Osteoblast (primary cell): ENCODE measurements around the gene NINJ1. TPM values are rescaled to one million over a fixed set of nuclear protein-coding genes. Genes with fewer than 3 reads are reported as not detected.
A peak's percentile ranks its signal among the peaks of the same experiment; 100 is the strongest.

Experiments
- DNase-seq: peaks from one replicate; pipeline ENCODE4 v3.0.0; 2011; ENCODE audit warnings: low spot score, mixed read lengths; ENCODE audit not compliant: insufficient read length; ENCODE audit errors: missing footprints
- H2AFZ ChIP-seq: 2 replicates; pipeline ENCODE4 v1.6.0; 2011; ENCODE audit warnings: mild to moderate bottlenecking, low read length
- H3K27ac ChIP-seq: 2 replicates; pipeline ENCODE4 v1.5.1; 2011; ENCODE audit warnings: mild to moderate bottlenecking, low read depth, low read length, moderate library complexity
- H3K27me3 ChIP-seq: 2 replicates; pipeline ENCODE4 v1.6.0; 2012; ENCODE audit warnings: mild to moderate bottlenecking, control low read depth, inconsistent platforms, low read length, moderate library complexity; ENCODE audit not compliant: insufficient read depth
- H3K36me3 ChIP-seq: 2 replicates; pipeline ENCODE4 v1.5.1; 2011; ENCODE audit warnings: mild to moderate bottlenecking, low read length, control low read depth, moderate library complexity; ENCODE audit not compliant: insufficient read depth
- H3K4me1 ChIP-seq: 2 replicates; pipeline ENCODE4 v1.5.1; 2011; ENCODE audit warnings: mild to moderate bottlenecking, low read length, control low read depth, moderate library complexity; ENCODE audit not compliant: insufficient read depth
- H3K4me2 ChIP-seq: 2 replicates; pipeline ENCODE4 v1.6.0; 2011; ENCODE audit warnings: mild to moderate bottlenecking, low read length; ENCODE audit not compliant: insufficient read depth
- H3K4me3 ChIP-seq: fragments of 200-600 bp; sonication (generic); 3 replicates; pipeline ENCODE4 v1.5.1; 2012; ENCODE audit warnings: mild to moderate bottlenecking, low read length, inconsistent platforms; ENCODE audit not compliant: insufficient read depth
- H3K79me2 ChIP-seq: 2 replicates; pipeline ENCODE4 v1.6.0; 2012; ENCODE audit warnings: mild to moderate bottlenecking, low read length, control low read depth, inconsistent platforms; ENCODE audit not compliant: insufficient read depth
- H3K9me3 ChIP-seq: 2 replicates; pipeline ENCODE4 v1.5.1; 2011; ENCODE audit warnings: low read depth, low read length, control low read depth
- H4K20me1 ChIP-seq: 2 replicates; pipeline ENCODE4 v1.6.0; 2012; ENCODE audit warnings: mild to moderate bottlenecking, low read length, control low read depth; ENCODE audit not compliant: insufficient read depth
- total RNA-seq: library from RNA; depleted of rRNA; stranded (reverse); fragments of >200 nt; gene quantifications from 2 replicates; pipeline ENCODE4 v1.2.3, GENCODE V29; 2012
- TF ChIP-seq, protein P1 (sequence below): IDR thresholded peaks from 2 replicates; pipeline ENCODE4 v1.5.1; 2011; ENCODE audit warnings: mild to moderate bottlenecking, low read depth, low read length, moderate library complexity; ENCODE audit errors: extremely low read depth

NINJ1 gene
- total RNA-seq, 1 donor = 34.7 TPM

DNA sequence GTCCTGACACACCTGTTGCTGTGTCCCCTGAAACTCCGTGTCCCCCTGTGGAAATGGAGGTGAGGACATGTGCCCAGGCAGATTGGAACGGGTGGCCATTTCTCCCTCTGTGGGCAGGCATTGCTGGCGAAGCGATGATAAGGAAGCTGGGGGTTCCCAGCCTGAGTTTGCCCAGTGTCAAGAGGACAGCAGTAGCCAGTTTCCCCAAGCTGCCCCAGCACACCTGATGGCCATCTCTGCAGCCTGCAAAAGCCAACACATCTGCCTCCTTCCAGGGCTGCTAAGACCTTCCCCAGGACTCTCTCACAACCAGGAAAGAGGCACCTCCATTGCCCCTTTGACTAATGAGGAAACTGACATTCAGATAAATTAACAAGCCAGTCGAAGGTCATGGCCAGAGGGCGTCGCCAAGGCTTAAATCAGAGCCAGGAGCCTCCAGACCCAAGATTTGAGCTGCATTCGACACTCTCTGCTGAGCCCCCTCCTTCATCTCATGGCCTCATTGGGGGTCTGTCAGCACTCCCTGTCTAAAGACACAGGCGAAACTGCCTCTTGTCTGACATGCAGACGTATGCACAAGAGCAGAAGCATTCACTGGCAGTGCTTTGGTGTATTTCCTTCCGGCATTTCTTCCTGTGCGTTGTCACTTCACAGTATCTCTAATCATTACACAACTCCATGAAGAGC lies 39.5 kb upstream of the NINJ1 start:
- peak; percentile 80 for DNase-seq
- peaks cover 2% of the 10 kb centered on the region for H3K27me3 ChIP-seq

DNA sequence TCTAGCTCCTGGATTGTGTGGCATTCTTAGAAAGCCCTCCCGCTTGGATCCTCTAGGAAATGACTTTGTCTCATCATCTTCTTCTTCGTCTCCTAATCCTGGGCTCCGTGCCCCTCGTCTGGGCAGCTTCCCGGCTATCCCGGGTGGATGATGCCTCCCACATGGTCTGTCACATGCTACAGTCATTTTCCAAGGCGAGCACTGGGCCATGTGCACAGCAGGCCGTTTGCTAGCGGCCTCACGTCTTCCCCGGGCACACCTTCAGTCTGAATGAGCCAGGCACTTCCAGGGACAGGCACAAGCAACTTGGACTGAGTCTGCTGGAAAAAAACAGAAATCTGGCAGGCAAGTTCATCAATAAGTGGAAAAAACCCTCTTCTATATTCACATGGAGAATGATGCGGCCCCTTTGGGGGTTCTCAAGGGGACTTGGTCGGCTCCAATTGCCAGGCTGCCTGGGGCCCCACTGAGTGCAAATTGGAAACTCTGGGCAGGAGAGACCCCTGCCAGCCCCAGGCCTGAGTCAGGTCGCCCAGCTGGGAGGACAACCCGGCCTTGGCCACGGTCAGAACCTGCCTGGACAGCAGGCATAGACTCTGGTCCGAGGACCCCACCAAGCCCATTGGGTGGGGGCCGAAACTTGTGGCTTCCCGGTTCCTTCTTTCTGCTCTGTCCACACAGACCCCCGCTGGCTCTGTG lies 38.8 kb upstream of the NINJ1 start:
- H3K79me2 ChIP-seq = no peaks in the 10 kb centered on the region
- no peak overlapping the region for H2AFZ ChIP-seq

More for the DNA sequence above, 39.5 kb upstream of the NINJ1 start:
- Histone ChIP-seq H3K4me2 (no peak overlapping the region), H3K36me3 (no peaks in the 10 kb centered on the region), H3K4me1 (no peaks in the 10 kb centered on the region), H3K9me3 (no peaks in the 10 kb centered on the region), H2AFZ (no peak overlapping the region), H4K20me1 (no peaks in the 10 kb centered on the region), H3K4me3 (no peak overlapping the region), H3K79me2 (no peaks in the 10 kb centered on the region), H3K27ac (no peak overlapping the region)
- TF ChIP-seq, protein P1, sequence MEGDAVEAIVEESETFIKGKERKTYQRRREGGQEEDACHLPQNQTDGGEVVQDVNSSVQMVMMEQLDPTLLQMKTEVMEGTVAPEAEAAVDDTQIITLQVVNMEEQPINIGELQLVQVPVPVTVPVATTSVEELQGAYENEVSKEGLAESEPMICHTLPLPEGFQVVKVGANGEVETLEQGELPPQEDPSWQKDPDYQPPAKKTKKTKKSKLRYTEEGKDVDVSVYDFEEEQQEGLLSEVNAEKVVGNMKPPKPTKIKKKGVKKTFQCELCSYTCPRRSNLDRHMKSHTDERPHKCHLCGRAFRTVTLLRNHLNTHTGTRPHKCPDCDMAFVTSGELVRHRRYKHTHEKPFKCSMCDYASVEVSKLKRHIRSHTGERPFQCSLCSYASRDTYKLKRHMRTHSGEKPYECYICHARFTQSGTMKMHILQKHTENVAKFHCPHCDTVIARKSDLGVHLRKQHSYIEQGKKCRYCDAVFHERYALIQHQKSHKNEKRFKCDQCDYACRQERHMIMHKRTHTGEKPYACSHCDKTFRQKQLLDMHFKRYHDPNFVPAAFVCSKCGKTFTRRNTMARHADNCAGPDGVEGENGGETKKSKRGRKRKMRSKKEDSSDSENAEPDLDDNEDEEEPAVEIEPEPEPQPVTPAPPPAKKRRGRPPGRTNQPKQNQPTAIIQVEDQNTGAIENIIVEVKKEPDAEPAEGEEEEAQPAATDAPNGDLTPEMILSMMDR = no peak

DNA sequence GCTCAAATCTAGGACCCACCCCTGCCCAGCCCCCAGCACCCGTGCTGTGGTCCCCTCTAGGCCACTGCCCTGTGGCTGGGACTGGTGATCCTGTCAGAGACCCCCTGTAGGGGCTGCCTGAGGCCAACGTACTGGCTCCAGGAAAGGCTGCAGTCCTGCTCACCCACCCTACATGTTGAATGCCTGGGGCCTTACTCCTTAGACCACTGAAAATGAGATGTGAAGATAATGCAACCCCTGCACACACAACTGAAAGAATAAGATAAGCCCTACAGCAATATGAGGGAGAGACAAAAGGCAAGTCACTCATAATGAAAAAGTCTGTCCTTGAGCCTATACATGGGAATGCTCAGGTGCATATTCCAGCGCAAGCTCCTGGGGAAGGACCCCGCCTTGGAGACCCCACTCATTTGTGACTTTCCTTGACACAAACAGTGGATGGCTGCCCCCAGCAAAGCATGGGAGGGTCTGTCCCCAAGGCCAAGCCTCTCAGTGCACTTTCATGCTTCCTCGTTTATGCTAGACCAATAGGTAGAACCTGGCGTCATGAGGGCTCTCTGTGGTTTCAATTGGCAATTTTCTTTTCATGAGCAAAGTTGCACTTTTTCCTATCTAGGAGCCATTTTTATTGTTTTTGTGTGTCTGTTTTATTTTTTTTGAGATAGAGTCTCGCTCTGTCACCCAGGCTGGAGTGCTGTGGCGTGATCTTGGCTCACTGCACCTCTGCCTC lies 37.4 kb upstream of the NINJ1 start:
- Histone ChIP-seq H2AFZ (no peak overlapping the region), H3K79me2 (no peaks in the 10 kb centered on the region), H3K9me3 (no peaks in the 10 kb centered on the region), H3K36me3 (no peaks in the 10 kb centered on the region), H4K20me1 (no peaks in the 10 kb centered on the region), H3K4me1 (no peaks in the 10 kb centered on the region), H3K27me3 (peaks cover 2% of the 10 kb centered on the region), H3K4me2 (no peak overlapping the region), H3K4me3 (no peak overlapping the region), H3K27ac (no peak overlapping the region)
- peak; percentile 71 for DNase-seq
- TF ChIP-seq, protein P1 = no peak

More for the DNA sequence above, 38.8 kb upstream of the NINJ1 start:
- Histone ChIP-seq H3K9me3 (no peaks in the 10 kb centered on the region), H4K20me1 (no peaks in the 10 kb centered on the region), H3K27me3 (peaks cover 2% of the 10 kb centered on the region), H3K27ac (no peak overlapping the region), H3K4me2 (no peak overlapping the region), H3K4me1 (no peaks in the 10 kb centered on the region), H3K36me3 (no peaks in the 10 kb centered on the region), H3K4me3 (no peak overlapping the region)
- DNase-seq = peak; percentile 18
- TF ChIP-seq, protein P1 = no peak

DNA sequence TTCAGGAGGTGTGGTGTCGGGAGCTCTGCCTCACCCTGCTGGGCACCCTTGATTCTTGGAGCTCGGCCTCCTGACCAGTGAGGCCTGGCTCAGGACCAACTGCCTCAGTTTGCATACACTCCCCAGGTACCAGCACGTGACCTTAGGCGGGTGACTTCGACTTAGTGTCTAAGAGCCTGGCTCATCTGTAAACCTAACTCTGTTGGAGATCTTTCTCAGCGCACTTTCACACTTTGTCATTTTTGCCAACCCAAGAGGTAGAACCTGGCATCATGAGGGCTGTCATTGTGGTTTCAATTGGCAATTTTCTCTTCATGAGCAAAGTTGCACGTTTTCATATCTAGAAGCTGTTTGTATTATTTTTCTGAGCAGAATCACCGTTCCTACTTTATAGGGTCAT lies 36.5 kb upstream of the NINJ1 start:
- Histone ChIP-seq H3K4me1 (no peaks in the 10 kb centered on the region), H3K27me3 (peaks cover 2% of the 10 kb centered on the region)

More for the DNA sequence above, 36.5 kb upstream of the NINJ1 start:
- no peaks in the 10 kb centered on the region for H3K79me2 ChIP-seq
- no peak overlapping the region for H3K4me3 ChIP-seq
- H2AFZ ChIP-seq = no peak overlapping the region
- H3K9me3 ChIP-seq = no peaks in the 10 kb centered on the region
- TF ChIP-seq, protein P1 = no peak
- H3K27ac ChIP-seq = no peak overlapping the region
- no peak for DNase-seq
- no peaks in the 10 kb centered on the region for H4K20me1 ChIP-seq
- no peak overlapping the region for H3K4me2 ChIP-seq
- H3K36me3 ChIP-seq = no peaks in the 10 kb centered on the region
